ENCODE measurements around the gene RBM28. TPM values are rescaled to one million over a fixed set of nuclear protein-coding genes. Genes with fewer than 3 reads are reported as not detected.

The RBM28 gene
- polyA plus RNA-seq, 1 donor from 2014 or later = 18.9 TPM

- H3K27ac ChIP-seq (ENCODE audit: low read length) = no peak overlapping the region
- H3K36me3 ChIP-seq (ENCODE audit: insufficient read depth, low read length) = no peaks in the 10 kb centered on the region
- no peaks in the 10 kb centered on the region for H3K27me3 ChIP-seq (ENCODE audit: insufficient read depth, low read depth, low read length)
- no peak overlapping the region for H3K9ac ChIP-seq (ENCODE audit: low read length)
- no peaks in the 10 kb centered on the region for H3F3A ChIP-seq (ENCODE audit: insufficient read depth, low read length, poor library complexity, severe bottlenecking)
- no peaks in the 10 kb centered on the region for H3K9me3 ChIP-seq (ENCODE audit: low read length)
- H3K4me3 ChIP-seq (ENCODE audit: low read length) = no peak overlapping the region
- H2AFZ ChIP-seq (ENCODE audit: low read depth, low read length) = no peak overlapping the region
- no peak overlapping the region for H3K4me2 ChIP-seq (ENCODE audit: low read length)
- H3K9me2 ChIP-seq (ENCODE audit: insufficient read depth, low read length) = no peaks in the 10 kb centered on the region
- no peaks in the 10 kb centered on the region for H4K20me1 ChIP-seq (ENCODE audit: insufficient read depth)
- no peaks in the 10 kb centered on the region for H3K79me2 ChIP-seq (replicated peaks; ENCODE audit: insufficient read depth, low read length)
- no peak for TF ChIP-seq RAD21 (conservative IDR thresholded peaks at IDR 0.05)
- TF ChIP-seq TAF1 (IDR thresholded peaks at IDR 0.05; ENCODE audit: low read depth) = no peak
- no peak for TF ChIP-seq SMC3 (conservative IDR thresholded peaks at IDR 0.05; ENCODE audit: poor library complexity)
- no peak for TF ChIP-seq MXI1 (conservative IDR thresholded peaks at IDR 0.05; ENCODE audit: poor library complexity, severe bottlenecking)
- TF ChIP-seq CTCF (IDR thresholded peaks at IDR 0.05; ENCODE audit: poor library complexity, severe bottlenecking) = no peak
- TF ChIP-seq EP300 (conservative IDR thresholded peaks at IDR 0.05; ENCODE audit: poor library complexity, severe bottlenecking) = no peak
- no peak for TF ChIP-seq POLR2AphosphoS5 (IDR thresholded peaks at IDR 0.05)
- TF ChIP-seq EZH2 (IDR thresholded peaks at IDR 0.05; ENCODE audit: borderline replicate concordance, insufficient read depth, low read length, poor library complexity, severe bottlenecking) = no peak
- TF ChIP-seq, protein P1, sequence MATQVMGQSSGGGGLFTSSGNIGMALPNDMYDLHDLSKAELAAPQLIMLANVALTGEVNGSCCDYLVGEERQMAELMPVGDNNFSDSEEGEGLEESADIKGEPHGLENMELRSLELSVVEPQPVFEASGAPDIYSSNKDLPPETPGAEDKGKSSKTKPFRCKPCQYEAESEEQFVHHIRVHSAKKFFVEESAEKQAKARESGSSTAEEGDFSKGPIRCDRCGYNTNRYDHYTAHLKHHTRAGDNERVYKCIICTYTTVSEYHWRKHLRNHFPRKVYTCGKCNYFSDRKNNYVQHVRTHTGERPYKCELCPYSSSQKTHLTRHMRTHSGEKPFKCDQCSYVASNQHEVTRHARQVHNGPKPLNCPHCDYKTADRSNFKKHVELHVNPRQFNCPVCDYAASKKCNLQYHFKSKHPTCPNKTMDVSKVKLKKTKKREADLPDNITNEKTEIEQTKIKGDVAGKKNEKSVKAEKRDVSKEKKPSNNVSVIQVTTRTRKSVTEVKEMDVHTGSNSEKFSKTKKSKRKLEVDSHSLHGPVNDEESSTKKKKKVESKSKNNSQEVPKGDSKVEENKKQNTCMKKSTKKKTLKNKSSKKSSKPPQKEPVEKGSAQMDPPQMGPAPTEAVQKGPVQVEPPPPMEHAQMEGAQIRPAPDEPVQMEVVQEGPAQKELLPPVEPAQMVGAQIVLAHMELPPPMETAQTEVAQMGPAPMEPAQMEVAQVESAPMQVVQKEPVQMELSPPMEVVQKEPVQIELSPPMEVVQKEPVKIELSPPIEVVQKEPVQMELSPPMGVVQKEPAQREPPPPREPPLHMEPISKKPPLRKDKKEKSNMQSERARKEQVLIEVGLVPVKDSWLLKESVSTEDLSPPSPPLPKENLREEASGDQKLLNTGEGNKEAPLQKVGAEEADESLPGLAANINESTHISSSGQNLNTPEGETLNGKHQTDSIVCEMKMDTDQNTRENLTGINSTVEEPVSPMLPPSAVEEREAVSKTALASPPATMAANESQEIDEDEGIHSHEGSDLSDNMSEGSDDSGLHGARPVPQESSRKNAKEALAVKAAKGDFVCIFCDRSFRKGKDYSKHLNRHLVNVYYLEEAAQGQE (IDR thresholded peaks at IDR 0.05; ENCODE audit: borderline replicate concordance) = no peak
These were observed 68.0 kb downstream of the RBM28 start for GRCh38 chr7:128275681-128276080.

GRCh38 chr7:128274884-128275603 is 68.7 kb downstream of the RBM28 start:
- Histone ChIP-seq H3K9me3 (ENCODE audit: low read length) (no peaks in the 10 kb centered on the region), H4K20me1 (ENCODE audit: insufficient read depth) (no peaks in the 10 kb centered on the region), H3F3A (ENCODE audit: insufficient read depth, low read length, poor library complexity, severe bottlenecking) (no peaks in the 10 kb centered on the region), H3K27me3 (ENCODE audit: insufficient read depth, low read depth, low read length) (no peaks in the 10 kb centered on the region), H3K79me2 (replicated peaks; ENCODE audit: insufficient read depth, low read length) (no peaks in the 10 kb centered on the region), H3K36me3 (ENCODE audit: insufficient read depth, low read length) (no peaks in the 10 kb centered on the region), H3K27ac (ENCODE audit: low read length) (no peak overlapping the region), H2AFZ (ENCODE audit: low read depth, low read length) (no peak overlapping the region), H3K4me3 (ENCODE audit: low read length) (no peak overlapping the region), H3K9ac (ENCODE audit: low read length) (no peak overlapping the region), H3K4me2 (ENCODE audit: low read length) (no peak overlapping the region), H3K9me2 (ENCODE audit: insufficient read depth, low read length) (no peaks in the 10 kb centered on the region)
- no peak for TF ChIP-seq MXI1 (conservative IDR thresholded peaks at IDR 0.05; ENCODE audit: poor library complexity, severe bottlenecking)
- TF ChIP-seq EP300 (conservative IDR thresholded peaks at IDR 0.05; ENCODE audit: poor library complexity, severe bottlenecking) = no peak
- no peak for TF ChIP-seq EZH2 (IDR thresholded peaks at IDR 0.05; ENCODE audit: borderline replicate concordance, insufficient read depth, low read length, poor library complexity, severe bottlenecking)
- TF ChIP-seq TAF1 (IDR thresholded peaks at IDR 0.05; ENCODE audit: low read depth) = no peak
- no peak for TF ChIP-seq CTCF (IDR thresholded peaks at IDR 0.05; ENCODE audit: poor library complexity, severe bottlenecking)
- TF ChIP-seq, protein P1 (IDR thresholded peaks at IDR 0.05; ENCODE audit: borderline replicate concordance) = no peak

All from neural cell (in vitro differentiated cells).